OCI-LY1 (cell line): ENCODE data around the gene EIF4EBP2.

Experiments
- H2AFZ ChIP-seq: fragments of 200-600 bp; sonication (generic), shearing (Covaris generic); 2 replicates; pipeline ENCODE4 v1.6.0; 2014; ENCODE audit warnings: antibody characterized with exemption, mild to moderate bottlenecking, low read length
- H3F3A ChIP-seq: fragments of 200-600 bp; sonication (generic), shearing (Covaris generic); 2 replicates; pipeline ENCODE4 v1.6.0; 2014; ENCODE audit warnings: mild to moderate bottlenecking, antibody characterized with exemption, low read length, moderate library complexity; ENCODE audit not compliant: insufficient read depth
- H3K27ac ChIP-seq: fragments of 200-600 bp; sonication (generic); 2 replicates; pipeline ENCODE4 v1.5.1; 2014; ENCODE audit warnings: low read length, mixed run types, mild to moderate bottlenecking, low read depth; ENCODE audit not compliant: poor library complexity, severe bottlenecking
- H3K27me3 ChIP-seq: fragments of 200-600 bp; sonication (generic); 2 replicates; pipeline ENCODE4 v1.6.0; 2014; ENCODE audit warnings: antibody characterized with exemption, mild to moderate bottlenecking, low read length, moderate library complexity; ENCODE audit not compliant: insufficient read depth
- H3K36me3 ChIP-seq: fragments of 200-600 bp; sonication (generic); 2 replicates; pipeline ENCODE4 v1.6.1; 2014; ENCODE audit warnings: mild to moderate bottlenecking, antibody characterized with exemption, low read length, moderate library complexity, mixed read lengths; ENCODE audit not compliant: insufficient read depth
- H3K4me1 ChIP-seq: fragments of 200-600 bp; sonication (generic); 2 replicates; pipeline ENCODE4 v1.5.1; 2014; ENCODE audit warnings: mild to moderate bottlenecking, low read length, moderate library complexity; ENCODE audit not compliant: insufficient read depth, severe bottlenecking
- H3K4me2 ChIP-seq: fragments of 200-600 bp; sonication (generic), shearing (Covaris generic); 2 replicates; pipeline ENCODE4 v1.6.1; 2014; ENCODE audit warnings: low read length
- H3K4me3 ChIP-seq: fragments of 200-600 bp; sonication (generic); 2 replicates; pipeline ENCODE4 v1.5.1; 2014; ENCODE audit warnings: low read length, low read depth, mild to moderate bottlenecking, mixed read lengths; ENCODE audit not compliant: poor library complexity, severe bottlenecking
- H3K79me2 ChIP-seq: fragments of 200-600 bp; shearing (Covaris generic); 2 replicates; pipeline ENCODE4 v1.6.1; 2016; ENCODE audit warnings: mixed run types, low read length, mixed read lengths; ENCODE audit not compliant: insufficient read depth
- H3K9ac ChIP-seq: fragments of 200-600 bp; sonication (generic), shearing (Covaris generic); 2 replicates; pipeline ENCODE4 v1.6.1; 2014; ENCODE audit warnings: mild to moderate bottlenecking, low read length, mixed read lengths
- H3K9me2 ChIP-seq: fragments of 200-600 bp; sonication (generic), shearing (Covaris generic); 2 replicates; pipeline ENCODE4 v1.6.1; 2014; ENCODE audit warnings: low read depth, mild to moderate bottlenecking, low read length, mixed read lengths
- H3K9me3 ChIP-seq: fragments of 200-600 bp; shearing (Covaris generic); 2 replicates; pipeline ENCODE4 v1.6.1; 2014; ENCODE audit warnings: low read length, mixed read lengths
- H4K20me1 ChIP-seq: fragments of 200-600 bp; sonication (generic), shearing (Covaris generic); 2 replicates; pipeline ENCODE4 v1.6.0; 2016; ENCODE audit warnings: mild to moderate bottlenecking, low read length; ENCODE audit not compliant: insufficient read depth
- CTCF ChIP-seq: fragments of 200-600 bp; sonication (generic), shearing (Covaris generic); IDR thresholded peaks from 2 replicates; pipeline ENCODE4 v1.5.1; 2017; ENCODE audit warnings: mild to moderate bottlenecking, antibody characterized with exemption, low read length, moderate library complexity, mixed read lengths
- EZH2 ChIP-seq: fragments of 200-600 bp; sonication (generic), shearing (Covaris generic); IDR thresholded peaks from 2 replicates; pipeline ENCODE4 v1.8.0; 2017; ENCODE audit warnings: borderline replicate concordance, mixed run types, mild to moderate bottlenecking, antibody characterized with exemption, low read length, moderate library complexity, mixed read lengths

Gene EIF4EBP2

DNA sequence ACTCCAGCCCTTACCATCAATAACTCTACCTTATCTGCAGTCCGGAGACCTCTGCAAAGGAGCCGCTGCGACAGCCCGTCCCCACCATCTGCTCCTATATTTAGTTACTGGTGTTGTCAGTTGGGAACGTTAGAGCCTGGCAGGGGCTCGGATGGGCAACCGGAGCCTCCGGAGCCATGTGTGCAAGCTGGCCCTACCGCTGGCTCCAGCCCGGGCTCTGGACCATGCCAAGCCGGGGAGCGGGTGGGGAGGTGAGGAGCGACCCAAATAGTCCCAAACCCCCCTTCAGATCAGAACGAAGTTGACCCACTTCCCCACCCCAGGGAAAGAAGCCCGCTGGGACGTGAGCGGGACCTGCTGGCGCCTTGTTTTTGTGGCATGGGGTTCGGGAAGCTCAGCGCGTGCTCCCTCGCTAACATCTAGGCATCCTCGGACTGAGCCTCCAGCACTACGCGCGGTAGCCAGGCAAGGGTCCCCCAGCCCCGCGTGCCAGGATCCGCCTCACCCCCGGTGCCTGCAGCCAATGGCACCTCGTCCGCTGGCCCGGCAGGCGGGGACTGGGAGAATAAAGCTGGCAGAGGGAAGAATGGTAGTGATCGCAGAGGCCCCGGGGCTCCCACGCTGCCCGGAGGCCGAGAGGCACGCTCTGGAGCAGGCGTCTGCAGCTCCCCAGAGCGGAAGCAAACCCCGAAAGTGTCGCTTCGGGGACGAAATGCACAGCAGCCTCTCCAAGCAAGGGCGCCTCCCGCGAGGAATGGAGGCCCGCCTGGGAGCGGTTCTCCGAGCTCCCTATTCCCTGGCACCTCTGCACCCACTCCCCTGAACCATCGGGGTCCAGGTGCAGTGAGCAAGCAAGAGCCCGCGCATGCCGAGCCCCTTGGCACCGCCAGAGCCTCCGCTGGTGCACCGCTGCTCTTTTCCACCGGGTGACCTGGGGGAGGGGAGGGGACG is 22.2 kb upstream of the EIF4EBP2 start:
- Histone ChIP-seq H2AFZ (no peak overlapping the region), H4K20me1 (no peaks in the 10 kb centered on the region), H3K9ac (peak overlapping the region; percentile 55), H3K9me3 (no peaks in the 10 kb centered on the region), H3K4me3 (peak overlapping the region; percentile 61), H3K27ac (no peak overlapping the region), H3K27me3 (no peaks in the 10 kb centered on the region), H3K36me3 (no peaks in the 10 kb centered on the region; the same call in 1 of the 2 replicates), H3K9me2 (no peaks in the 10 kb centered on the region), H3F3A (no peaks in the 10 kb centered on the region), H3K4me1 (peaks cover 9% of the 10 kb centered on the region), H3K79me2 (no peaks in the 10 kb centered on the region), H3K4me2 (peak overlapping the region; percentile 64)
- TF ChIP-seq EZH2 (no peak), CTCF (no peak)

GRCh38 chr10:70391654-70392053 is 12.3 kb upstream of the EIF4EBP2 start:
- no peak overlapping the region for H3K27ac ChIP-seq
- H3K4me2 ChIP-seq = no peak overlapping the region
- H3K79me2 ChIP-seq = no peaks in the 10 kb centered on the region
- H3K36me3 ChIP-seq = no peaks in the 10 kb centered on the region
- no peak overlapping the region for H3K9ac ChIP-seq
- peaks cover 4% of the 10 kb centered on the region for H3K4me1 ChIP-seq
- H2AFZ ChIP-seq = no peak overlapping the region
- TF ChIP-seq CTCF = no peak
- TF ChIP-seq EZH2 = no peak
- H4K20me1 ChIP-seq = no peaks in the 10 kb centered on the region
- H3K4me3 ChIP-seq = no peak overlapping the region
- no peaks in the 10 kb centered on the region for H3K9me3 ChIP-seq
- no peaks in the 10 kb centered on the region for H3K27me3 ChIP-seq
- H3F3A ChIP-seq = no peaks in the 10 kb centered on the region
- H3K9me2 ChIP-seq = no peaks in the 10 kb centered on the region

- no peaks in the 10 kb centered on the region for H3K4me1 ChIP-seq
Measured at GRCh38 chr10:70396140-70396539, 7.8 kb upstream of the EIF4EBP2 start.

More at GRCh38 chr10:70396140-70396539, 7.8 kb upstream of the EIF4EBP2 start:
- Histone ChIP-seq H2AFZ (no peak overlapping the region), H3K9me2 (no peaks in the 10 kb centered on the region), H4K20me1 (no peaks in the 10 kb centered on the region), H3K79me2 (no peaks in the 10 kb centered on the region), H3K4me3 (no peak overlapping the region), H3K36me3 (no peaks in the 10 kb centered on the region), H3F3A (no peaks in the 10 kb centered on the region), H3K27me3 (no peaks in the 10 kb centered on the region), H3K4me2 (no peak overlapping the region), H3K27ac (no peak overlapping the region), H3K9me3 (no peaks in the 10 kb centered on the region), H3K9ac (no peak overlapping the region)
- TF ChIP-seq CTCF (no peak), EZH2 (no peak)
